MCF 10A (cell line): ENCODE results near the gene PRDM5. TPM values are rescaled to one million over a fixed set of nuclear protein-coding genes. Genes with fewer than 3 reads are reported as not detected.

Experiments
- BruUV-seq: library from RNA; stranded (reverse); fragments of 400-500 nt; replicated peaks from 2 replicates; lab custom pipeline; 2021; lab: Mats Ljungman, UMichigan
- CTCF ChIA-PET: fragments of 300-600 bp; sonication (Branson Sonifier 250); formaldehyde crosslinking; extraction: SDS; loops from one replicate; lab custom pipeline; 2021; ENCODE audit warnings: antibody characterized with exemption, inconsistent platforms; lab: Yijun Ruan, JAX
- POLR2A ChIA-PET: fragments of 300-600, 350-650 bp; sonication (Branson Sonifier 250); formaldehyde crosslinking; extraction: SDS; loops from one replicate; lab custom pipeline; 2020; ENCODE audit warnings: antibody characterized with exemption, inconsistent platforms; lab: Yijun Ruan, JAX
- DNase-seq: peaks from one replicate; pipeline ENCODE4 v3.0.0-alpha.2; 2018; ENCODE audit not compliant: unreplicated experiment
- H3K27ac Mint-ChIP-seq: one replicate; pipeline ENCODE4 v1.8.0; 2022; ENCODE audit warnings: mild to moderate bottlenecking, low read depth, mixed read lengths; ENCODE audit not compliant: unreplicated experiment
- H3K27me3 Mint-ChIP-seq: one replicate; pipeline ENCODE4 v1.8.0; 2022; ENCODE audit warnings: mixed read lengths; ENCODE audit not compliant: insufficient read depth, unreplicated experiment
- H3K36me3 Mint-ChIP-seq: one replicate; pipeline ENCODE4 v1.8.0; 2022; ENCODE audit warnings: mild to moderate bottlenecking, moderate library complexity, mixed read lengths; ENCODE audit not compliant: insufficient read depth, unreplicated experiment
- H3K4me1 Mint-ChIP-seq: one replicate; pipeline ENCODE4 v1.8.0; 2022; ENCODE audit warnings: mixed read lengths; ENCODE audit not compliant: insufficient read depth, unreplicated experiment
- H3K4me3 Mint-ChIP-seq: one replicate; pipeline ENCODE4 v1.8.0; 2022; ENCODE audit warnings: mild to moderate bottlenecking, moderate library complexity, mixed read lengths; ENCODE audit not compliant: unreplicated experiment
- H3K9me3 Mint-ChIP-seq: one replicate; pipeline ENCODE4 v1.8.0; 2022; ENCODE audit warnings: mixed read lengths; ENCODE audit not compliant: unreplicated experiment
- intact Hi-C: fragments of 100-400 bp; cut with micrococcal nuclease; formaldehyde crosslinking; loops from 2 replicates; pipeline ENCODE4 v1.14.1; 2022
- total RNA-seq: library from RNA; stranded (reverse); gene quantifications from 2 replicates; pipeline ENCODE4 v1.2.3, GENCODE V29; 2022
- TF ChIP-seq, protein P1 (sequence below): fragments of 200-600 bp; IDR thresholded peaks from one replicate; pipeline ENCODE4 v1.8.0; 2022; ENCODE audit warnings: antibody characterized with exemption, mild to moderate bottlenecking; ENCODE audit not compliant: unreplicated experiment

The PRDM5 gene
- total RNA-seq, 1 experiment from 2014 or later = 7.3 TPM

DNA sequence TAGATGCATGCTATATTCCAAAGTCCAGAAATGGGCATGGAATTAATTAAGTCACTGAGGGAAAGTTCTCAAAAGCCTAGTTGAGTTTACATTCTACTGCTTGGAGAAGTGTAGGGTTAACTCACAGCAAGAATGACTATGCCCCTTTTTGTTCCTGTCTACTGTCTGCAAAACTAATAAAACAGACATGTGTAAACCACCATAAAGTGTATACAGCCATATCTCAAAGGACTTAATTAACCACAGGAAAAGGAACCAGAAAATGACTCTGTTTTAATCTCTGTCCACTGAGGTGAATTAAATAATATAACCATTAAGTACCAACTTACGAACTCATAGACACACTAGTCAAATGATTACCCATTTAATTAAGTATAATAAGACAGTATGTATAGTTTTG, 84.9 kb downstream of the PRDM5 start:
- TF ChIP-seq, protein P1, sequence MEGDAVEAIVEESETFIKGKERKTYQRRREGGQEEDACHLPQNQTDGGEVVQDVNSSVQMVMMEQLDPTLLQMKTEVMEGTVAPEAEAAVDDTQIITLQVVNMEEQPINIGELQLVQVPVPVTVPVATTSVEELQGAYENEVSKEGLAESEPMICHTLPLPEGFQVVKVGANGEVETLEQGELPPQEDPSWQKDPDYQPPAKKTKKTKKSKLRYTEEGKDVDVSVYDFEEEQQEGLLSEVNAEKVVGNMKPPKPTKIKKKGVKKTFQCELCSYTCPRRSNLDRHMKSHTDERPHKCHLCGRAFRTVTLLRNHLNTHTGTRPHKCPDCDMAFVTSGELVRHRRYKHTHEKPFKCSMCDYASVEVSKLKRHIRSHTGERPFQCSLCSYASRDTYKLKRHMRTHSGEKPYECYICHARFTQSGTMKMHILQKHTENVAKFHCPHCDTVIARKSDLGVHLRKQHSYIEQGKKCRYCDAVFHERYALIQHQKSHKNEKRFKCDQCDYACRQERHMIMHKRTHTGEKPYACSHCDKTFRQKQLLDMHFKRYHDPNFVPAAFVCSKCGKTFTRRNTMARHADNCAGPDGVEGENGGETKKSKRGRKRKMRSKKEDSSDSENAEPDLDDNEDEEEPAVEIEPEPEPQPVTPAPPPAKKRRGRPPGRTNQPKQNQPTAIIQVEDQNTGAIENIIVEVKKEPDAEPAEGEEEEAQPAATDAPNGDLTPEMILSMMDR = no peak
- Mint-ChIP-seq H3K4me1 (no peaks in the 10 kb centered on the region), H3K27ac (no peak overlapping the region), H3K27me3 (no peaks in the 10 kb centered on the region), H3K4me3 (no peak overlapping the region), H3K36me3 (no peaks in the 10 kb centered on the region), H3K9me3 (no peaks in the 10 kb centered on the region)
- no peak for DNase-seq
- ChIA-PET CTCF (interaction anchor here (0.6 kb wide), 1 partner anchor 82 kb away, joined by 5 read pairs; no protein-coding TSS in a partner anchor), POLR2A (no interaction called here)
- no TSS peak for BruUV-seq
- intact Hi-C loops = no loop called here

DNA sequence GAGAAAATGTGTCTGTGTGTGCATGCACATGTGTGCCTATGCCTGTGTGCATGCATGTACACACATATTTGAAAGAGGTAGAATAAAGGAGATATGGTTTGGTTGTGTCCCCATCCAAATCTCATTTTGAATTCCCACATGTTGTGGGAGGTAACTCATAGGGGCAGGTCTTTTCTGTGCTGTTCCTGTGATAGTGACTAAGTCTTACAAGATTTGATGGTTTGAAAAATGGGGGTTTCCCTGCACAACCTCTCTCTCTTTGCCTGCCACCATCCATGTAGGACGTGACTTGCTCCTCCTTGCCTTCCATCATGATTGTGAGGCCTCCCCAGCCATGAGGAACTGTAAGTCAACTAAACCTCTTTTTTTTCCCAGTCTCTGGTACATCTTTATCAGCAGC, 87.2 kb downstream of the PRDM5 start:
- no peaks in the 10 kb centered on the region for H3K4me1 Mint-ChIP-seq
- no peaks in the 10 kb centered on the region for H3K36me3 Mint-ChIP-seq
- H3K27me3 Mint-ChIP-seq = no peaks in the 10 kb centered on the region
- no TSS peak for BruUV-seq
- no peak overlapping the region for H3K27ac Mint-ChIP-seq
- CTCF ChIA-PET = no interaction called here
- DNase-seq = no peak
- TF ChIP-seq, protein P1 = no peak
- POLR2A ChIA-PET = no interaction called here
- intact Hi-C loops = no loop called here
- no peaks in the 10 kb centered on the region for H3K9me3 Mint-ChIP-seq
- H3K4me3 Mint-ChIP-seq = no peak overlapping the region

DNA sequence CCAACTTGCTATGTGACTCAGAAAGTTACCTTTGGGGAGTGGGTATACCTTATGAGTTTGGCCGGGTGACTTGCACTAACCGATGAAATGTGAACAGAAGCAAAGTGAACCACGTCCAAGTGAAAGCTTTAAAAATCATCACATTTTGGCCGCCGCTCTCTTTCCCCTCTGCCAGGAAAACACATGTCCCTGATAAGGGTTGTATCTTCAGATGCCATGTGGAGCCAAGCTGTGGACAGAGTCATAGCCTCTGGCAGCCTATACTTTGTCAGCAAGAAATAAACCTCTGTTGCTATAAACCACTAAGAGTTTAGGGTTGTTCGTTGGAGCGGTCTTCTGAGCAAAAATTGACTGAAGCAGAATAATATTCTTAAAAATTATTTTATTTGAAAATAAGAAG, 92.3 kb downstream of the PRDM5 start:
- DNase-seq = no peak
- POLR2A ChIA-PET = interaction anchor here (0.6 kb wide), 1 partner anchor 167 kb away, joined by 3 read pairs; no protein-coding TSS in a partner anchor
- BruUV-seq = no TSS peak
- no peak overlapping the region for H3K27ac Mint-ChIP-seq
- CTCF ChIA-PET = interaction anchor here (1.7 kb wide), 1 partner anchor 13 kb away, joined by 5 read pairs; no protein-coding TSS in a partner anchor
- no peaks in the 10 kb centered on the region for H3K36me3 Mint-ChIP-seq
- no peaks in the 10 kb centered on the region for H3K4me1 Mint-ChIP-seq
- intact Hi-C loops = no loop called here
- H3K4me3 Mint-ChIP-seq = no peak overlapping the region
- TF ChIP-seq, protein P1 = no peak
- H3K27me3 Mint-ChIP-seq = no peaks in the 10 kb centered on the region
- H3K9me3 Mint-ChIP-seq = no peaks in the 10 kb centered on the region

DNA sequence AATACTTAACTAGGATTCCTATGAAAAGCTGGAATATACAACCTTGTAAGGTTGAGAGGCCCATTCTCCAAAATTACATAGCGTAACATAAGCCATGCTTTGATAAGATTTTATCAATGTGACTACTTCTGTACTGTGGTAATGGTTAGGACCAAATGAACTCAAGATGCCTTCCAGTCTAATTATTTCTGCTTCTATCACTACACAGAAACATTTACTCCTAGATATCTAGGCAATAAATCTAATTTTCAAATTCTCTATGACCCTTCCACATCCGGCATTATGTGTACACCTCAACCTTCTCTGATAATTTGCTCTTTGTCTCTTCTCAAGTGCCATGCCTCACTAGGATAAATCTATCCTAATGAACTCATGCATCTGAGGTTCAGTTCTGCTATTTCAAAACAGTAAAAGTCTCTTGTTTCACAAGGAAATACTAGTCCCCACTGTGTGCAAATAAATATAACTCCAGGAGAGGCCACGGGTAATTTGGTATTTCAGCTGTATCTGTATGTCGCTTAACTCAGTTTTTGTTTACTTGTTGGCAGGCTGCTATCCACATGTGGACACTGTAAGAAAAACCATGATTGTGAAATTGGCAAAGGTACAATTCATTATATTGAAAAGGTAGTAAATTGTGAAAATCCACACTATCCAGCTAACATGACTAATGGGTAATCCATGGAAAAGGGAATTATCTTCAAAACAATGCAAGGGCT, 93.3 kb downstream of the PRDM5 start:
- intact Hi-C loops = no loop called here
- TF ChIP-seq, protein P1 = no peak
- BruUV-seq = no TSS peak
- no peaks in the 10 kb centered on the region for H3K9me3 Mint-ChIP-seq
- ChIA-PET POLR2A (interaction anchor here (0.6 kb wide), 1 partner anchor 15 kb away, joined by 3 read pairs; no protein-coding TSS in a partner anchor), CTCF (interaction anchor here (0.6 to 1.7 kb wide), 2 partner anchors 12 to 21 kb away, joined by 3 to 5 read pairs; no protein-coding TSS in a partner anchor)
- DNase-seq = peak; percentile 46
- H3K4me1 Mint-ChIP-seq = no peaks in the 10 kb centered on the region
- no peaks in the 10 kb centered on the region for H3K36me3 Mint-ChIP-seq
- H3K4me3 Mint-ChIP-seq = no peak overlapping the region
- no peaks in the 10 kb centered on the region for H3K27me3 Mint-ChIP-seq
- no peak overlapping the region for H3K27ac Mint-ChIP-seq
